CD4-positive, alpha-beta T cell treated with Interleukin-15 for 1 hour (primary cell): ENCODE data around the gene KRTAP9-7.

Experiments used
- DNase-seq: peaks from one replicate; pipeline ENCODE4 v3.0.0-alpha.2; 2020

The KRTAP9-7 gene

DNA sequence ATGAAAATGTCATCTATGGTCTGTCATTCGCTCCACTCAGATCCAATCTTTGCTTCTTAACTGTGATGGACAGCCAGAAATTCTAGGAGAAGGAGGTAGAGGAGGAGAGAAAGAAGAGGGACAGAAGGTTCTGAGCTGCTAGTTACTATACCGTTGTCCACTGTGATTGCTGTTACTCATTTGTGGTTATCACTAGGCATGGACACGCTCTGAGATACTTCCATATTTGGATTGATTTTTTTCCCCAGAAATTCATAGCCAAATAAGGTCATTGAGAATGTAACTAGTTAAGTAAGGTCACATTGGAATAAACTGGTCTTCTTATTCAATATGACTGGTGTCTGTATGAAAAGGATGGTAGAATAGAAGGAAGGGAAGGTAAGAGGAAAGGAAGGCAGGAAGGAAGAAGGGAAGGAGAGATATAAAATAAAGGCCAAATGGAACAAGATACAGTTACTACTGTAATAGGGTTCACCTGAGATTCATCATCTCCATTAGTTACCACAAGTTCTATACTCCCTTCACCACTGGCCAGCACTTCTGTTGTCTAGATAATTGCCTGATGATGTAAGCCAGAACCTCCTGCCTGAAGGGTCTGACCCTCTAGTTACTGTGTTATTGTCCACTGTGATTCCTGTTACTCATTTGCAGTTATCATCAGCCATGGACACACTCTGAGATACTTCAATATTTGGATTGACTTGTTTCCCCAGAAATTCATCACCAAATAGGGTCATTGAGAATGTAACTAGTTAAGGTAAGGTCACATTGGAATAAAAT is 2.9 kb downstream of the KRTAP9-7 start:
- DNase-seq = no peak

DNA sequence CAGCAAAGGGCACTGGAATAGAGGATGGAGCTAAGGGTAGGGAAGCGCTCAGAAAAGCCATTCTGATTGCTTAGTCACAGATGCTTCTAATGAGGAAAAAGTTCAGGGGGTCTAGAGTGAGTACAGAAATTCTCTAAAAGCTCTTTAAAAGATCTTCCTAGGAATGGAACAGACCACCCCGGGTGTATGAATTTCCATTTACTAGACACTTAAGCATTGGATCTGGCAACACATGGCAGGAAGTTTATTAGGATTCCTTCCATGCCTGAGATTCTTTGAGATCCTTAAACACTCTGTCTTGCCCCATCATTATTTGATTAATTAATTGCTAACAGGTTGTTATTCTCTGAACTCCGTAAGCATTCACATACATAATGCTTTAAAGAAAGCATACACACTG is 8.5 kb downstream of the KRTAP9-7 start:
- no peak for DNase-seq

DNA sequence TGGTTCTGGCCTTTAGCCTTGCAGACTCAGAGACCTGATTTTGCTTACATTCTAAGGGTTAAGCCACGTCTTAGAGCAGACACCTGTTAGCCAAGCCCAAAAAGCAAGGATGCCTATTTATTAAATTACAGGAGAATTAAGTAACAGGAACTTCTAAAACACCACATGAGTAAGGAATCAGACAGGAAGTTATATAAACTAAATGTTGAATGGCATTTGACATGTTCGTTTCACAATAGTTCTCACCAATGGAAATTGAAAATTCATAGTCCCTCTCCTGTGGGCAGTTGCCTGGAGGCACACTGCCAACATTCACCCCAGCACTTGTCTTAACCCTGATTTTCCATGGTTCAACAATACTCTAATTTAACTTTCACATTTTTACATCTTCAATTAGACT is 9.0 kb downstream of the KRTAP9-7 start:
- DNase-seq = no peak

DNA sequence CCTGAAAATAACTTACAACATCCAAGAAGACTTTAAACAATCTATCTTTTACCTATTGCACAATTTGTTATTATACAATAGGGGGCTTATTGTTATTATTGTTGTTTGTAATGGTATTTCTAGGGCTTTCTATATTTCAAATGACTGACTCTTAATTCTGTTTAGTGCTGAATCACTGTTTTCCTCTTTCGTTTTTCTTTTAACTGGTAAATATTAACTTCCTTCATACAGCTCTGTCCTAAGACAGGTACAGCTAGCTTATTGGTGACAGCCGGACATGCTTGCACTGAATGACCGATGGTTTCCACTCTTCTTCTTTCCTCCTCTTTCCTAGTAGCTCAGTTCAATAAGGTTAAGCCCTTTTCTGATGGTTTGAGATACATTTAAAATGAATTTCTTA is 11.6 kb downstream of the KRTAP9-7 start:
- no peak for DNase-seq

DNA sequence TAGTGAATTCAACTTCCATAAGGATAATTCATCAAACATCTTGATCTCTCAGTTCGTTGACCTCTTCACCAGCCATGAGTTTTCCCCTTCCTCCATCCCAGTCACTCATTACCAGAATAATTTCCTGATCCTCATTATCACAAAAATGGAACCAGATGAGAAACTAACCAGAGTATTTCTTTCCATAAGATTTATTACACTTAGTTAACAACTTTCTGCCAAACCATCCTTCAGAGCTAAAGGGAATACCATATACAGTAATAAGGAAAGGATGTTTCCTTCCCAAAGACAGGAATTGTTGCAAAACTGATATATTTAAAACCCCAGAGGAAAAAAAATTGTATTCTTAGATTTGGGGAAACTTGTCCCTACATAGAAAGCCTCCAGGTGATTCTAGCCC is 18.5 kb downstream of the KRTAP9-7 start:
- no peak for DNase-seq

DNA sequence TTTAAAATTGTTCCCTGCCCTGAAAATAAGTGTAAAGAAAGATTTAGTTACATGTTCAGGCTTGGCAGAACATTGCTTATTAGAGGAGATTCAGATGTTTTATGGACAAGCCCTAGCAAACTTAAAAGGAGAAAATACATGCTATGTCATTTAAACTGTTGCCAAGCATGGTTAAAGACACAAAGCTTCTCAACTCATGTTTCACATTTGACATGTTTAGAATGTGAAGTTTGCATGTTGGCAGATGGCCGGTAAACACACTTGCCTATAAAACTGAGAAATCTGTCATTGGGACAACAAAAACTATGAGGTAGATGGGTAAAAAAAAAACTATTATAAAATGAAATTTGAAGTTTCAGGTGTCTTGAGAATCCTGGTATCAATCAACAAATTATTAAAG is 21.3 kb downstream of the KRTAP9-7 start:
- DNase-seq = no peak

DNA sequence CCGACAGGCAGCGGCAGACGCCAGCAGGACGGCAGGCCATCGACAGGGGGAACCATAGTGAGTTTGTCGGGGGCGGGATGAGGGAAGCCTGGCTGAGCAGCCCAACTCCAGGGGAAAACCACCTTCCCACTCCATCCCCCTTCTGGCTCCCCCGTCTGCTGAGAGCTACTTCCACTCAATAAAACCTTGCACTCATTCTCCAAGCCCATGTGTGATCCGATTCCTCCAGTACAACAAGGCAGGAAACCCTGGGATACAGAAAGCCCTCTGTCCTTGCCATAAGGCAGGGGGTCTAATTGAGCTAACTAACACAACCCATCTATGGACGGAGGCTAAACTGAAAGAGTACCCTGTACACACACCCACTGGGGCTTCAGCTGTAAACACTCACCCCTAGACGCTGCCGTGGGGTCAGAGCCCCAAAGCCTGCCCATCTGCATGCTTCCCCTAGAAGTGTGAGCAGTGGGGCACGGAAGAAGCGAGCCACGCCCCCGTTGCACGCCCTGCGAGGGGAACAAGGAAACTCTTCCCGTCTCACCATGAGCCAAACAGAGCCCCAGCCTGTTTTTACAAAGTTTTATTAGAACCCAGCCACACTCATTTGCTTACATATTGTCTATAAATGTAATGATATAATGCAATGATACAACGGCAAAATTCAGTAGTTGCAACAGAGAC is 23.1 kb downstream of the KRTAP9-7 start:
- DNase-seq = no peak

DNA sequence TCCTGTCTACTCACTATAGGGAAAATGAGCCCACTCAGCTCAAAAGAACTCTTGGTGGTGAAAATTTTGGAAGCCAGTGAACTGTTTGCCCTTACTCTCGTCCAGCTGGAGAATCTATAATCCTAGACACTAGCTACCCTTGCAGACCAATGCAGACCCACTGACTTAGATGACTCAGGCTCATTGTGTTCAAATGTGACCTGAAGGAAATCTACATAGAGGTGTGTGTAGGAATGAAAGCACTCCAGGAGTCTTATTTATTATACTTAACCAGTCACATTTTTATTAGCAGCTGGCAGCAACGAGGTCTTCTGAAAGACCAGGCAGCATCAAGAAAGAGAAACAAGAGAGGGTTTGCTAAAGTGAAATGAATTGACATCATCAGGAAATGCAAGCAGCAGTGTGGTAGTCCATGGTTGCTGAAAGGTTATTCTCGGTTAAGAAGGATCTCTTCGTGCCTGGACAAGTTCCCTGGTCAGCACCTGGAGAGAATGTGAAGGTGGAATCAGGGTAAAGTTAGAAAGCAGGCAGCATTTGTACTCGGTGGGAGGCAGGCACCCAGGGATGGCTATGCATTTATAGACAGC is 25.8 kb downstream of the KRTAP9-7 start:
- DNase-seq = no peak

DNA sequence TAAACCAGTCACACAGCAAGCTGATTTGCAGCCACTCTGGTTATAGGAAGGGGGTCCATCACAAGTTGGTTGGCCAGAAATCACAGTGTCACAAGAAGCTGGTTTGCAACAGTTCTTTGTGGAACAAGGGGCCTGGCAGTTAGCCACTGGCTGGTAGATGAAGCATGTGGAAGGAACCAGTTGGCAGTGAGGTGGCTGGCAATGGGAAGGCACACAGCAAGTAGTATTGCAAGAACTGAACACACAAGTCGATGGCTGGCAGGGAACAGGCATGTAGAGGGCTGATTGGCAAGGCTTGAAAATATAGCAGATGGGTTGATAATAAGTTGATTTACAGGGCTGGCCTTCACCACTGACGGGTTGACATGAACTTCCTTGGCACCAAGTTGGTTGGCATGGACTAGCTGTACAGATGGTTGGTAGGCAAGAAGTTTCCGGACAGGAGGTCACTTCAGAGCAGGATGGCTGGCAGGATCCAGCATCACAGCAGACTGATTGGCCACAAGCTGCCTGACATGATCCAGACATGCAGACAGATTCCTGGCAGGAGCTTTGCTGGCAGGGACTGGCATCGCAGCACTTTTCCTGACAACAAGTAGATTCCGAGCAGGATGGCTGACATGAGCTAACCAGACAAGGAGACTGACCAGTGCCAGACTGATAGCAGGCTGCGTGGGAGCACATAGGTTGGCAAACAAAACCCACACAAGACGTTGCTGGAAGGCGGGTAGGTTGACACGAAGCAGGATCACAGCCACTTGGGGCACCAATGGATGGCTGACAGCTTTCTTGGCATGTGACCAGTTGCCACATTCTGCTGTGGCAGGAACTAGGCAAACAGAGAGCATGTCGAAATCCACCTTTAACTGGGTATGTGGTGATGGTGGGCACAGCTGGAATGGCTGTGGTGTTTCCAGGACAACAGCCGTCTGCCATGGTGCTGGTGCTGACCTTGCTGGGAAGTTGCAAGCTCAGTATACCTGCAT is 26.7 kb downstream of the KRTAP9-7 start, which contains the start of gene KRTAP29-1:
KRTAP29-1 (minus strand) TSS at position 936 of the 986 bp plus-strand sequence; CDS start at position 936, 0 bp downstream.
- no peak for DNase-seq

DNA sequence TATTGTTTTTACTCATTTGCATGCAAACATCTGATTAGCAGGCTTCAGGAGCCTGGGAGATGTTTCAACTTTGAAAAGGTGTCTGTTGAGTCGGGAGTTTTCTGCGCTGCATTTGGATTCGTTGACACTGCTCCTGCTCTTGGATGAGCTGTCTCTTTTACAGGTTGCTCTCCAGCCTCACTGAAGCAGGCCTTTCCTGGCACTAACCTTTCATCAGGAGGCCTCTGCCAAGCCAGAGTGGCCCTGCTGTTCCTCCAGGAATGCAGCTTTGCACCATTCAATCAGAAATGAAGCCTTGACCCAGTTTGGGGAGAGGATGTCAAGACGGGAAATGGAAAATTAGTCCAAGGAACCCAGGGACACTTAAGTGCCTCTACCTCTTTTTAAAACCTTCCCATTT is 27.5 kb downstream of the KRTAP9-7 start:
- DNase-seq = no peak

DNA sequence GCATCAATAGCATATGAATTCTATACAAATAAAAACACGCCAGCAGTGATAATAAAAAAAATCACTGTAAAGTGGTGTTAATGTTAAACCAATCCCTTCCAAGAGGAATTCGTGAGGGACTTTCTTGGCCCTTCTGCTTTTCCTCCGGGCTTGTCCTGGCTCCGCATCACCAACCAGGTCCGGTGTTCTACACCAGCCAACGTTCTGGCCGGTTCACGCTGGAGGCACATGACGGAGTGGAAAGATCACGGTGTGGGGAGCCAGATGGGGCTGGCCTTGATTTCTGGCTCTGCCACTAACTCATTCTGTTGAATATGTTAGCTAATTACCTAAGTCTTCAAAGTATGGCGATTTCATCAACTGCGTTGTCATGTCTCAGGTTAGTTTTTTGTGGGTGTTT is 28.6 kb downstream of the KRTAP9-7 start:
- DNase-seq = no peak

DNA sequence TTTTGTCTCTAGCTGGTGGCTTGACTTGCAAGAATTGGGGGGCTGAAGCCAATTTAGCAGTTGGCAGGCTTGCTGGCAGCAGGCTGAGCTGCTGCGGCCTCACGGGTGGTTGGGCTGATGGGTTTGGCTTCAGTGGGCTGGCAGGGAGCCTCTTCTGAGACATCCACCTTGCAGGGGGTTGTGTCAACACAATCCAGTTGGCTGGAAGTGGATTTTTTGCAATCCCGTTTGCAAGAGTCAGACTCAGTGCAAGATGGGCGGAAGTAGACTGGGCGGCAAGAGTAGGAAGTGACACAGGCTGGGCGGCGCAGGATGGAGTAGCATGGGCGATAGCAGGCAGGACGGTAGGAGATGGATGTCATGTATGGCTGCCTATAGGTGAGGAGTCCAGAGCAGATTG is 32.1 kb downstream of the KRTAP9-7 start:
- DNase-seq = no peak

DNA sequence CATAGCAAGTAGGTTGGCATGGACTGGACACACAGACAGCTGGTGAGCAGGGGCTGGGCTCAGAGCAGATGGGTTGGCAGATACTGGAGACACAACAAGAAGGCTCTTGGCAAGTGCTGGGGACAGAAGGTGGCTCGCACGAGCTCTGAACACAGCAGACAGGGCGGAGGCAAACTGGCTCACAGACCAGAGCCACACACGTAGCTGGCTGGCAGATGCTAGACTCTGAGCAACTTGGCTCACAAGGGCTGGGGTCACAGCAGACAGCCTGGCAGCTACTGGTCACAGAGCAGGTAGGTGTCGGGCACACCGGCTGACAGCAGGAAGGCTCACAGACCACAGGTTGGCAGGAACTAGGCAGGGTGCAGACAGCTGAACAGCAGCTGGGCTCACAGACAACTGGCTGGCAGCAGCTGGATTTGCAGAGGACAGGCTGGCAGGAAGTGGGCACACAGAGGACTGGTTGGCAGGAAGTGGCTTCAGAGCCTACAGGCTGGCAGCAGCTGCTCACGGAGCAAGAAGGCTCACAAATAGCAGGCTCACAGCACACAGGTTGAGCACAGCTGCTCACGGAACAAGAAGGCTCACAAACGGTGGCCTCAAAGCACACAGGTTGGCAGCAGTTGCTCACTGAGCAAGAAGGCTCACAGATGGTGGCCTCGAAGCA is 32.9 kb downstream of the KRTAP9-7 start:
- peak; percentile 90 for DNase-seq

DNA sequence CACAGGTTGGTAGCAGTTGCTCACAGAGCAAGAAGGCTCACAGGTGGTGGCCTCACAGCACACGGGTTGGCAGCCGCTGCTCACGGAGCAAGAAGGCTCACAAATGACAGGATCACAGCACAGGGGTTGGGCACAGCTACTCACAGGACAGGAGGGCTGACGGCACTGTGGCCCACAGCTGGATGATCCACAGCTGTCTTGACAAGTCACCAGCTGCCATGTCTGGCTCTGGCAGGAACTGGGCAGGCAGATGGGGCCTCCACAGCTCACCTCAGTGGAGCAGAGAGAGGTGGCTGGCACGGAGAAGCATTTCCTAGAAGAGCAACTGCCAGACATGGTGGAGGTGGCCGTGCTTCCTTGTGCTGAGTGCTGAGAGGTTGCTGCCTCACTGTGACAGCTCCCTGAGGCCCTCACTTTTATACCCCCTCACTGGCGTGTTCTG is 33.4 kb downstream of the KRTAP9-7 start, which contains the start of gene KRTAP16-1:
KRTAP16-1 (minus strand) TSS at position 392 of the 442 bp plus-strand sequence; CDS start at position 336, 56 bp downstream.
- peak; percentile 70 for DNase-seq

DNA sequence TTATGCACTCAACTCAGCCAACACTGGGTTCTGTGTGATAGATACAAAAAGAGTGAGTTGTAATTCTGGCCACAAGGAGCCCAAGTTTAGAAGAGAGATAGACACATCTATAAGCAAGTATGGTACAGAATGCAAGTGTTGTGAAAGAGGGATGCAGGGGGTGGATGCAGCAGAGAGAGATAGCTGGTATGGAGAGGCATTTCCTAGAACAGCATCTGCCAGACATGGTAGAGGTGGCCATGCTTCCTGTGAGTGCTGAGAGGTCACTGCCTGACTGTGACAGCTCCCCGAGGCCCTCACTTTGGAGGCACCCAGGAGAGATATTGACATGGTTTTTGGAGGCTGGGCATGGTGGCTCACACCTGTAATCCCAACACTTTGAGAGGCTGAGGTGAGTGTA is 35.6 kb downstream of the KRTAP9-7 start:
- no peak for DNase-seq

DNA sequence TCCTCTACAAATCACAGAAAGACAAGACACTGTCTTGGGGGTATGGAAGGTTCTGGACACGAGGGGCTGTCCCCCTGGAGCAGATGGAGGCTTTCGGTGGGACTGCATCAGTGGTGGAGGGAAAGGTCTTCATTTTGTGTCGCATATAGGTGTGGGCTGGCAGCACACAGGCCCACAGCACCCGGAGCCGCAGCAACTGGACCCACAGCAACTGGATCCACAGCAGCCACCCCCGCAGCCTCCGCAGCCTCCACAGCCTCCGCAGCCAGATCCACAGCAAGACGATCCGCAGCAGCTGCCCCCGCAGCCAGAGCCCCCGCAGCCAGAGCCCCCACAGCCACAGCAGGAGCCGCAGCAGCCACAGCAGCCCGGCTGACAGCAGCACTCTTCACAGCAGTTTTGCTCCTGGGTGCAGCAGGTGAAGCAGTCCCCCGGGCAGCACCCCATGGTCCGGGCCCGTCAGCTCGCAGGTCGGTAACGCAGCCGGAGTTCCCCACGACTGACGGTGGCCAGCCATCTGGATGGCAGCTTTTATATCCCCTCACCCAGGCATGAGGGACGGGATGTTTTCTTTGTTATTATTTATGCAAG is 39.8 kb downstream of the KRTAP9-7 start, which contains the start of gene KRTAP17-1:
KRTAP17-1 (minus strand) TSS at position 507 of the 591 bp plus-strand sequence; CDS start at position 447, 60 bp downstream.
- no peak for DNase-seq

DNA sequence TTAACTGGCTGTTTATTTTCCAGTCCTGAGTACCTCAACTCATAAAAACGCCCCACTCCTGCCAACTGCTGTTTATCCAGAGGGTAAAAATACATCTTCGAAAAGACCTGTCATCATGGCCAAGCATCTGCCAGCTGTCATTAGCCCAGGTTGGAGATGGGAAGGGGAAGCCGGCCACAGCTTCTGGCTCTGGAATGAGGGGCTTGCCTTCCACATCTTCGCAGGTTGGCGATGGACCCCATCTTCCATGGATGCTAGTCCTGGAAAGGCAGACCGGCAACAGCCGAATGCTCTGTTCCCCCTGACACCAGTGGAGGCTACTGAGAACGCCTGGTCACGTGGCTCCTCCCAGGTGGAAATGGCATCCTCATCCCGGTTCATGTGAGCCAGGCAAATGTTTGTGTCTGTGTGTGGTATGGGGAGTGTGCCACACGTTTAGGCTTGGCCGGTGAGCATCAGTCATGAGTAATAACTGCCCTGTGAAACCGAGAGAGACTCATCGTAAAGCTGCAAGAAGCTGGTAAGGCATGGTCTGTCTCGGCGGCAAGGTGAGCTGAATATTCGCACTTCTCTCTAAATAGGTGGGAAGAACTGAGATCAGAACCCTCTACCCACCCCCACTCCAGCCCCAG is 40.4 kb downstream of the KRTAP9-7 start:
- no peak for DNase-seq

DNA sequence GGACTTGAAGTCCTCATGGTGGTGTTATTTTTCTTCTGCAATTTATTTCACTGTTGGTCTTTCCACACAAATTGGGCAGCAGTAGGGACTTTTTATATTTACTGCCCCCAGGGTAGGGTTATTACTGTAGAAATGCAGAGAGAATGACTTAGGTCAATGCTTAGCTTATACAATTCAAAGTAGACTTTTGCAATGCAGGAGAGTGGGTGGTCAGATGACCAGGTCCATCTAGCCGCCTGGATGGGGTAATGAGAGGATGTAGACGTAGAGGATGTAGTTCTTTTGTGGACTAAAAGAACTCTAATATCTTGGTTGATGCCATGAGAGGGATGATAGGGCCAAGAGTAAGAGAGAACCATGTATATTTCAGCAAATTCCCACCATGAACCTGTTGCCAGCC is 42.7 kb downstream of the KRTAP9-7 start:
- no peak for DNase-seq

DNA sequence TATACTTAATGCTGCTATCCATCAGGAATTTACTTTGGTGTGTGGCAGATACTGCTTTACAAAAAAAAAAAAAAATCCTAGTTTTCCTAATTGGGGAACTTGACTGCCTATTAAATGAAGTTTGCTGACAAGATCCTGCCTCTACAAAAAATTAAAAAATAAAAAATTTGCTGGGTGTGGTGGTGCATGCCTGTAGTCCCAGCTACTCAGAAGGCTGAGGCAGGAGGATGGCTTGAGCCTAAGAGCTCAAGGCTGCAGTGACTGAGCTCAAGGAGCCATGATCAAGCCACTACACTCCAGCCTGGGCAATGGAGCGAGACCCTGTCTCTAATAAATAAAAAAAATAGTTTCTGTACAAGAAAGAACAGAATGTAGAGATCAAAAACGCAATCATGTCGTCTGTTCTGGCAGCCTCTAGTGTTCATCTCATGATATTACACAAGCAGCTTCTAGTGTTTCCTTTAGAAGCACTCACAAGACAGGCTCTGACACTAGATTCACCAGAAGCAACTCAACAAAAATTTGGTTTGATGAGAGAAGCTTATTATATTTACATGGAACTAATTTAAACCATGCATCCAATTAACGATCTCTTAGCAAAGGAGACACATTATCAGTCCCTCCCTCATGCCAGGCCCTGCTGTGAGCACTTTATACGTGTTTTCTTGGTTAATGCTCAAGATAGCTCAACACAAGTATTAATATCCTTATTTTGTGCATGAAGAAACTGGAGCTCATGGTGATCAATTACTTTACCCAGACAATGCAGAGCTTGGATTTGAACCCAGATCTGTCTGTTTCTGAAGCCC is 46.8 kb downstream of the KRTAP9-7 start:
- peak; percentile 31 for DNase-seq
